GM19395 (cell line): ENCODE results near the gene MMP26.

Experiments used
- ATAC-seq: cut with Tn5 transposase; IDR thresholded peaks from one replicate; pipeline ENCODE4 v1.9.1; 2021; ENCODE audit warnings: mild to moderate bottlenecking, moderate library complexity; ENCODE audit not compliant: unreplicated experiment

The MMP26 gene

DNA sequence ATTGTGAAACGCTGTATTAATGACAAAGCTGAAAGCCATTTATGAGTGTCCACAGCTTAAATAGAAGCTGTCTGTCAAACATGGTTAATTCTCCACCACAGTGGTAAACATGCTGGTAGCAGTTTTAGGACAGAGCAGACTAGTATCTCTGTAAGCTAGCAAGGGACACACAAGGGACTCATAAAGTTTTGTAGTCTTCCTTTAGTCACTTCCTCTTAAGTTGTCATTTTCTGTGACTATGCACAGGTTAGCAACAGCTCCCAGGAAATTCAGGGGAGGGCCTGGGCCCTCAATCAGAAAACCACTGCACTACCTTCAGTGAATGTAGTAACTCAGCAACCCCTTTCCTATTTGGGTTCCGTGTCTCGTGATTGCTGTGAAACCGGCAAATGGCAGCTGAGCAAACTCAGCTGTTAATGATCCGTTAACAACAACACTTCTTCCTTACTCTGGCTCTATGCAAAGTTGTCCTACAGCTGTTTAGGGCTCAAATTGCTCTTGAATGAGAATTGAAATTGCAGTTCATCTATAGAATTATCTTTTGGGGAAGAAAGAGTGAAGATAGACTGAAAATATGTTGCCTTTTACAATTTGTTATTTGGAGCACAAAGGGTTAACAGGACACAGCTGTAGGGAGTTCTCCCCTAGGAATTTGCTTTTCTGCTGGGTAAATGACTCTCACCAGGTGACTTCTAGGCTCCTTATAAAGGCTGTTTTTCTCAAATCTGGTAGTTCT lies at the start of gene MMP26:
Gene MMP26, plus strand, starts transcription at position 731 of the 736 bp plus-strand sequence.
- peak; percentile 55 for ATAC-seq

- no peak for ATAC-seq
Observed at GRCh38 chr11:4658629-4659445, 45.7 kb upstream of the MMP26 start.

- ATAC-seq, result no peak
Observed at GRCh38 chr11:4662876-4663275, 41.7 kb upstream of the MMP26 start.

GRCh38 chr11:4664183-4664582 lies 40.4 kb upstream of the MMP26 start:
- no peak for ATAC-seq

DNA sequence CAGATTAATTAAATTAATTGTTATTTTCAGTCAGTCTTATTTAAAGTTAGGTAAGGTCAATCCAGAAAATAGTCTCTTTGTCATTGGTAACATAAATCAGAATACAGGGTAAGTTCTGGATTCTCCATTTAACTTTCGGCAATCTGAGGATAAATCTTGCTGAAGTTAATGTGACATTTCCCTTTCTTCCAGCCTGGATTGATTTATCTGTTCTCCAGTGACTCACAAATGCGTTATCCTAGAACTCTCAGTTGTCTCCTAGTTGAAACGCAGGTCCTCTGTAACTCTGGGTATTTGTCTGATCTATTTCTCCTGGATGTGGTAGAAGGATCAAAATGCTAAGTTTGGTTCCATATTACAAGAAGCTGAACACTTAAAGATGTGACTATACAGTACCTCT lies 39.8 kb upstream of the MMP26 start:
- no peak for ATAC-seq

DNA sequence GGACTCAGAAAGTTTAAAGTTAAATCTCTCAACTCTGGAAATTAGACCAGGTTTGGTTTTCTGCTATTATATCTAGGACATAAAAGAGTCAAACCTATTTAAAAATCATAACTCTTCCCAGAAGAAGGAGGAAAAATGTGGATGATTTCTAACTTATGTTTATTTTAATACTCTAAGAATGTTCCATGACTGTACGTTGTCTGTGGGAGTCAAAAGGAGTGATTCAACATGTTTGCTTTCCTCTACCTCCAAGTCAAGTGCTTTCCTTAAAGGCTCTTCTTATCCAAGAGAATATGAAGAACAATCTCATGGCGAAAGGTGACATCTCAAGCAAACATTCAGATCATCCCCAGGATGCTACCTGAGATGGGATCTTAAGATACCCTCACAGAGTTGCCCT lies 39.2 kb upstream of the MMP26 start:
- ATAC-seq, result no peak

DNA sequence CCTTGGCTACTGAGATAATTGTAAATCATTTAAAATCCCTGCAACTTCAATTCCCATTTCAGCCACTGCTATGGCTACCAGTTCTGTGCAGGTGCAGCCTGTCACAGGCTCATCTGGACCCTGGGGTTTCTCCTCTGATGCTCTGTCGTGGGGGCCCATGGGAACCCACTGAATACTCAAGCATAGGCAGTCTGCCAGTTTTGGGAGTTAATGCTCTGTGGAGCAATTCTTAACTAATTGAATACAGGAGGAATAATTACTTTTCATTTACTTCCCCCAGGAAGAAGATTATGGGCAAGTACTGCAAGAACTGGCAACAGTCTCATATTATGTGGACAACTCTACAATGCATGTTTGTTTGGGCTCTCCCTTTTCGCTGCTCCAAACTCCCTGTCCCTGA lies 32.8 kb upstream of the MMP26 start:
- ATAC-seq, result no peak

DNA sequence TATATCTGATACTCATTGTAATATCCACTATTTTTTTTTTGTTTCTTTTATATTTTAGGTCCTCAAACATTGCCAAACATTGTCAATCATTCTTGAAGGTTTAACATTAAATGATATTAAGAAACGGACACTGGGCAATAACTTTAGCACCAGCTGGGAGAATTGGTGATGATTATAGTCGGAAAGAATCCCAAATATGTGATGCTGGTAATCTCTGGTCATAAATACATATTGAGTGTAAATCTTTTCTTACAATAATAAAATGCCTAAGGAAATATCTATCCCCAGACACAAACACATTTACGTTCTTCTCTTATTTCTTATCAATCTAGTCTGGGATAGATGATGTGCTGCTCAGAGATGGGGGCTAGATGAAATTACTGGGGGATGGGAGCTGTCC lies 32.1 kb upstream of the MMP26 start:
- ATAC-seq, result no peak

GRCh38 chr11:4673781-4674180 lies 30.8 kb upstream of the MMP26 start:
- no peak for ATAC-seq

GRCh38 chr11:4677948-4678347 lies 26.6 kb upstream of the MMP26 start:
- no peak for ATAC-seq

- no peak for ATAC-seq
Observed at GRCh38 chr11:4680341-4680740, 24.2 kb upstream of the MMP26 start.

GRCh38 chr11:4682623-4683419 lies 21.8 kb upstream of the MMP26 start:
- no peak for ATAC-seq

DNA sequence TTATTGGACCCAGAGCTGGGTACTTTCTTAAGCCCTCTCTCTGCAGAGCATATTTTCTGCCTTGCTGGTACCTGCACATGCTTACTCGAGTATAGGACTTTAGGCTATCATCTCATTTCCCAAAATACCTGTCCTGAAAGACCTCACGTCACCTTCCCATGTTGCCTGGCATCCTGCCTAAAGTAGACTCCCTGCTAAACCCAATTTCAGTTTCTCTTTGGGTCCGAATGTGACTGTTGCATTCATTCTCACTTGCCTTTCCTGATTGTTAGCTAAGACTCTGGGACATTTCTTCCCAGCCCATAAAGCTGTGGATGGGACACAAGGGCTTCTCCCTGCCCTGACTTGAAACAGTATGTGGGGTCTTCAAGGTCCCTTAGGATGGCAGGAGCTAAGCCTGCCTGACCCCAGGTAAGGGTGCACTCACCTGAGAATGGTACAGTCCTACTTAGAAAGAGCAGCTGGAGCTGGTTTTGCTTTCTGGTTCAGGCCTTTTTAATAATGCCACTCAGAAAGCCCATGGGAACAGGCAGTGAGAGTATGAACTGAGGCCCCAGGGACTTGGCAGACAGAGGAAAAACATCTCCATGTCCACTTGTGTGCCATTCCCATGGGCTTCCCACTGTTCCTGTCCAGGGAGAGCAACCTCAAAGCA lies 19.8 kb upstream of the MMP26 start:
- no peak for ATAC-seq

DNA sequence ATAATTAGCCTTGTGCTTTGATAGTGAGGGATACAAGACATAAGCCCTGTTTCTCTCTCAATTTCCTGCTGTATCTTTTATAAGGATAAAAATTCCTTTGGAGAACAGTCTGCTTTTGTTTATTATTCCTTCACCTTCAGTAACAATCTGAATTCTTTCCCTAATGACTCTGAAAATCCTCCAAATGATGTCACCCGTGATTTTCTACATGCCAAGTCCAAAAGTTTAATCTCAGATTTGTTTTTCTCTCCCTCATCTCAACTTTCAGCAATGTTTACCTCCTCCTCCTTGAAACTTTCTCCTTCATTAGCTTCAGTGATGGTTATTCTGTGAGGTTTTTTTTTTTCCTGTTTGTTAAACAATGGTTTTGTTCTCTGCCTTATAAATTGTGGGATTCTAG lies 9.1 kb upstream of the MMP26 start:
- no peak for ATAC-seq

GRCh38 chr11:4697585-4697984 lies 7.0 kb upstream of the MMP26 start, which contains the start of gene OR51E2:
TSS of gene OR51E2 (minus strand) at chr11:4697853. CDS start at chr11:4682711, 15,142 bp downstream.
- ATAC-seq, result no peak

- ATAC-seq, result peak; percentile 95
Observed at GRCh38 chr11:4699697-4700435, 4.7 kb upstream of the MMP26 start.

DNA sequence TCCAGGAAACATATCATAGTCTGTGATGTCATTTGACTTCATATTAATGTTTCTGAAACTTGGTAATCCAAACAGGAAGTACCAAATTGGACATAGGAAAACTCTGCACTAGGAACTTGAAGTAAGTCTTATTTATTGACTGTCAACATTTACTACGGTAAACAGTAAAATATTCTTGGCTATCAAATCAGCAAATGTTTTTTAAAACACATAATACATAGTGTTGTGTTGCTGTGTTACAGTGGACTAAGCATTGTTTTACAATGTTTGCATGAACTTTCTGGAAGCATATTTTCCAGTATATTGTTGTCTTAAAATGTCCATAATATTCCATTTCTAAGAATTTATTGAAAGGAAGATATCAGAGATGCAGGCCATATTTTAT lies 4.2 kb upstream of the MMP26 start:
- ATAC-seq, result no peak

DNA sequence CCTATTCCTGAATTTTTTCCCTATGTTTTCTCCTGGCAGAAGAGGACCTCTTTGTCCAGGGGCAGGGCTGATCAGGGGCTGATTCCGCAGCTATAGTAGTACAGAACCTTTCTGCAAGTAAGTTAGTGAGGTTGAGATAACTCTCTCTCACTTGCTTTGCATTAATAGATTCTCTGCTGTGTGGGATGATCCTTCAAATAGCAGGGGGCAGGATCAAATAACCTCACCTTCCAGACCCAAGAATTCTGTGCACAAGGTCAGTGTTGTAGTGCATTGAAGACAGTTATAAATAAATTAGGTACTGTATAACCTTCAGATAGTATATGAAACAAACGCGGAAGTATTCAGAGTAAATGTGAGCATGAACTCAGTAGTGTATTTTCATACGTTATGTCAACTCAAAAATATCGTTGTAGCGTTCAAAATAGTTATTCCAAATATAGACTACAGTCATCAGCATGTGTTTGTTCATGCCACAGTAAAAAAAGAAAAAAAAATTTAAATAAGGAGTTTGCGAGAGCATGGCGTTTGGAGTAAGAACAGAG lies 278 bp downstream of the MMP26 start:
- no peak for ATAC-seq

DNA sequence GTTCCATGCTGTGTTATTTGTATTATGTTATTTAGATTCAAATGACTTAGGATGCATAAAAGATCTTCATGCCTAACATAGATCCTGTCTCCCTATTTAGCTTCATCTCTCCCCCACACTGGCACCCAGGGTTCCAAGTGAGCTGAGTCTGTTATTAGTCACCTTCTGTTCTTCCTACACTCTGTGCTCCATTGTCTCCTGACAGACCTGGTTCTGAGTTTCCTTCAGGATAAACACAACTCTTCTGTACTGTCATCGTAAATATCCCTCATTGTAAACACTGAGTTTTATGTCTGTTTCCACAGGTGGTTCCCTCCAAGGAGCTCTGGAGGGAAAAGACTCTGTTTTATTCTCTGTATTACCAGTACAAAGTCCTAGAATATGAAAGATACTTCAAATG lies 8.7 kb downstream of the MMP26 start:
- no peak for ATAC-seq

- no peak for ATAC-seq
Observed at GRCh38 chr11:4714300-4714699, 9.7 kb downstream of the MMP26 start.
